B cell (primary cell): ENCODE results near the gene SH2D5.

Experiments used
- CTCF ChIP-seq: fragments of 200-600 bp; IDR thresholded peaks from one replicate; pipeline ENCODE4 v1.8.0; 2022; ENCODE audit warnings: antibody characterized with exemption, mild to moderate bottlenecking
- EZH2 ChIP-seq: IDR thresholded peaks from 2 replicates; pipeline ENCODE4 v1.6.1; 2012; ENCODE audit warnings: borderline replicate concordance, low read depth, mild to moderate bottlenecking, moderate library complexity, low read length; ENCODE audit not compliant: insufficient read depth, poor library complexity, severe bottlenecking

- TF ChIP-seq EZH2 = no peak
- no peak for TF ChIP-seq CTCF
These were observed 30.9 kb upstream of the SH2D5 start for GRCh38 chr1:20763417-20763816.
